ENCODE data around the gene NFIA.
"Not testable (repeated sequence)": the region's sequence is repeated elsewhere in the genome, so short reads cannot be mapped to it uniquely, and the experiment has no call there.

Gene NFIA

GRCh38 chr1:61061601-61062000 is 20.8 kb upstream of the NFIA start:
- DNase-seq = not testable (repeated sequence)

DNA sequence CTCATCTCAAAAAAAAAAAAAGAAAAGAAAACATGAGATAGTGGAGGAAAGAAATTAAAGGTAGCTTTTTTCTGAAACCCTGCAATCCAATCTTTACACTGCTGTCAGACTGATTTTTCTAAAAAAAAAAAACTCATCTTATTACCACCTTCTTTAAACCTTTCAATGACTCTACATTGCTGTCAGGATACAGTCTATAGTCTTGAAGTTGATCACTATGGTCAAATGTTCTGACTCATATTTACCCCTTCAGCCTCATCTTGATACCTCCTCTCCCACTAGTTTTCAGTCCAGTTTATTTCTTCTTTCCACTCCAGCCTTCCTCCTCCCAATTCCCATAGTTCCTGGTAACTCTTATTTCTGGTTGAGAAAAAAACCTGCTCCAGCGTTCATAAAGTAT is 17.7 kb upstream of the NFIA start:
- no peak for DNase-seq

DNA sequence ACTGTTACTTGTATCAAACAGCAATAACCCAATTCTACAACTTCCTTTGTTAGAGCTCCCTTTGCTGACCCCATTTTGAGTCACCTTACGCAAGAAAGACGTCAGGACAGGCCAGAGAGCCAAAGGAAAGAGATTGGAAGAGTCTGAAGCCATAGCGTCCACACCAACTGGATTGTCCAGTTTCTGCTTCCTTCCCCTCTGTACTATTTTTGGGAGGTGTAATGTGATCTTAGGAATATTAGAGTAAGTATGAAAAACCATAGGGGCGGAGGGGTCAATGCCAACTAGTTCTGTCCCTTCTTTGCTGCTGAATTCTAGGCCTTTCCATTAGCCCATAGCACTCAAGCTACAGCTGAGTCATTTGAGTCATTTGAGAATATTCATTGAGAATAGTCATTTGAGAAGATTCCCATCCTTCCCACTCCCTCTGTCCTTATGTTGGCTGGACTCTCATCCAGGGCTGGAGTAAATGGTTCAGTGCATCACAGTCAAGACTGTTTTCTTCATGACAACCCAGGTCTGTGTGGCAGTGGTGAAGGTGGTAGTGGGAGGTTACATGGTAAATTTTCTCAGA is 14.8 kb upstream of the NFIA start:
- DNase-seq = no peak

DNA sequence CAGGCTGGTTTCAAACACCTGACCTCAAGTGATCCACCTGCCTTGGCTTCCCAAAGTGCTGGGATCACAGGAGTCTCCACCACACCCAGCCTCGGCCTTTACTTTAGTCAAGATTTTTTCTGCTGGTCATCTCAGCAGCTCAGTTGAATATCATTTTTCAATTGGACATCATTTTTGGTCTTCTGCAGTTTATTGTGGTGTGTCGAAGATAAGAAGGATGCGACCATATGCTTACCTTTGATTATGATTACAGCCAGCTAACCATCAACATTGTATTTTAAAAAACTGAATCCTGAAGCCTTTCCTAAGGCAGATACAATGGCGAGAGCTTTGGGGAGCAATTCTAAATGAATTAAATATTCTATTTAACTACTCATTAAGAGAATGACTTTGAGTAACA is 12.3 kb upstream of the NFIA start:
- no peak for DNase-seq

- no peak for DNase-seq
Measured at GRCh38 chr1:61071205-61072130, 10.9 kb upstream of the NFIA start.

DNA sequence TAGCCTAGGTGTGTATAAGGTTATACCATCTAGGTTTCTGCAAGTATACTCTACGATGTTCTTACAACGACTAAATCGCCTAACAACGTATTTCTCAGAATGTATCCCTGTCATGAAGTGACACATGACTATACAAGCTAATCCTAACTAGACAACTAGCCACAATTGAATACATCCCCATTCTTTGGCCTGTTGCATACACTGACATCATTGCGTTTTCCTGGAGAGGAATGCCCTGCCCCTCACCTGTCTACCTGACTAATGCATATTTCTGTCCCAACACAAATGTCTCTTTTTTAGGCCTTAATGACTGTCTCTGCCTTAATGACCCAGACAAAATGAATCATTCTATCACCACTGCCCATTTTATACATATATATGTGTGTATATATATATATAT is 8.5 kb upstream of the NFIA start:
- DNase-seq = no peak

DNA sequence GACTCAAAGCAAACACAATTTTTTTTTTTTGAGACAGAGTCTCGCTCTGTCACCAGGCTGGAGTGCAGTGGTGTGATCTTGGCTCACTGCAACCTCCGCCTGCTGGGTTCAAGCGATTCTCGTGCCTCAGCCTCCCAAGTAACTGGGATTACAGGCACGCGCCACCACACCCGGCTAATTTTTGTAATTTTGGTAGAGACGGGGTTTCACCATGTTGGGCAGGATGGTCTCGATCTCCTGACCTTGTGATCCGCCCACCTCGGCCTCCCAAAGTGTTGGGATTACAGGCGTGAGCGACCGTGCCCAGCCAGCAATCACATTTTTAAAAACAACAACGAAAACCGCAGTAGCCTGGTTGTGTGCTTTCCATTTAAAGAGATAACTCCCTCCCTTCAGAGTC is 6.5 kb upstream of the NFIA start:
- DNase-seq = not testable (repeated sequence)

DNA sequence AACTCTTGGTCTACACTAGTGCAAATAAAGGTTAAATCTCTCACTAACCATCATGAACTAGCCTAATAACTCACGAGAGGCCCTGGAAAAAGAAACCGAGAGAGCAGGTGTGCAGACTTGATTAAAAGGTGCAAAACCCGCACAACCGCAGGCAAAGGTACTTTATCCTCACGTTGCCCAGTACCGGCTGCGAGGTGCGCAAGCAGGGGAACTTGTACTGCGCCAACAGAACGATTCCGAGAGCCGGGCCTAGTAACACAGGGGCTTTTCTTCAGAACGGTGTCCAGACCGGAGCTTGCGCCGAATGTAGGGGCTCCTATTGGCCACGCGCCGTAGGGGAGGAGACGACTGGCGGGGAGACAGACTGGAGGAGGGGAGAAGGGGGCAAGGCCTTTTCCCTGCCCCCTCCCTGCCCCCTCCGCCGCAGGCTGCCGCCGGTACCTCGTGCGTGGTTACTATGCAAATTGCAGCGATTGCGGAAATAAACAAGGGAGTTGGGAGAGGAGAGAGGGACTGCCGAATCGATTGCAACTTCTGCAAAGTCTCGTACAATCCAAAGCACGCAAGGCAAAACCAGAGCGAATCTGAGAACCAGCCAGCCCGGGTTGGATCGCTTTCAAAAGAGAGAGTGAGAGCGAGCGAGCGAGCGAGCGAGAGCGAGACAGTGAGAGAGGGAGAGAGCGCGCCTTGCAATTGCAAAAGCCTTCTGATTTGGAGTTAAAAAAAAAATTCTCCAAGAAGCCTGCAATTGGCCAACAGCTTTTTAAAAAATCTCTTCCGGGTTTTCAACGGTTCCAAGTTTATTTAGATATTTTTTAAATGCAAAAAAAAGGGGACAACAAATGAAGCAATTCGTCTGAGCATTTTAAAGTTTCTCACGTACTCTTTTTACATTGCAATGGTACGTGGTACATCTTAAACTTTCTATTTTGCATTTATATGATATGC is 5.4 kb upstream of the NFIA start:
- peak; percentile 67 for DNase-seq

DNA sequence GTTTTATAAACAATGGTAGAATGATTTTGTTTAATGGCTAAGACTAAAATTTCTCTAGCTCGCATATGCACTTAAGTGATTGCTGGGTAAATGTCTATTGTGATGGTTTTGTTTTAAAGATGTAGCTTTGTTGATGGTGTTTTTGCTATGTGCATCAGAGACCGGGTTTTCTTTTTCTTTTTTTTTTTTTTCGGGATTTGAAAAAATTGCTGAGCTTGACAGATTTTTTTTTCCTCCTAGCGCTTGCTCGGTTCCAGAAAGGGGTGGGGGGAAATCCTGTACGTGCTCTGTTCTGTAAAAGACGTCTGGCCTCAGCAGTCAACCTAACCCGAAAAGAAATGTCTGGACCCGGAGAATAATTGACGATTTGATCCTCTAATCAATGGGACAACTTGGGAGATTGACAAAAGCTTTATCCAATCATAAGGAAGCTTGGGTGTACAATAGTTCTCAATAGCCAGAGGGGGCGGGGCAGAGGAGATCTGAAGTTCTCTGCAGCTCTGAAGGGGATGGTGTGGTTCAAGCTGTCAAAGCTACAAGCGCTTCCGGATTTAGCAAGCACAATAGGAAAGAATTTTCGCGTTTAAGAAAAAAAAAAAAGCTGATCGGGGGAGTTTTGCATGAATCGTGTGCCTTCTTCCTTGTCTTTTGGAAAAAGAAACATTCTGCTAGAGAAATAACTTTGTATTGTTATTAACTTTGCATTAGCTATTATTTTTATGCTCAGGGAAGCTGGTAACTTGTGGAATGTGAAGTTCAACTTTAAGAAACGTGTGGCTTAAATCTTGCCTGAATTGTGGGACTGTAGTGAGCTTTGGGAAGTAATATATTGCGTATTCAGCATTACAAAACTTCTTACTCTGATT is 4.5 kb upstream of the NFIA start:
- DNase-seq = no peak

DNA sequence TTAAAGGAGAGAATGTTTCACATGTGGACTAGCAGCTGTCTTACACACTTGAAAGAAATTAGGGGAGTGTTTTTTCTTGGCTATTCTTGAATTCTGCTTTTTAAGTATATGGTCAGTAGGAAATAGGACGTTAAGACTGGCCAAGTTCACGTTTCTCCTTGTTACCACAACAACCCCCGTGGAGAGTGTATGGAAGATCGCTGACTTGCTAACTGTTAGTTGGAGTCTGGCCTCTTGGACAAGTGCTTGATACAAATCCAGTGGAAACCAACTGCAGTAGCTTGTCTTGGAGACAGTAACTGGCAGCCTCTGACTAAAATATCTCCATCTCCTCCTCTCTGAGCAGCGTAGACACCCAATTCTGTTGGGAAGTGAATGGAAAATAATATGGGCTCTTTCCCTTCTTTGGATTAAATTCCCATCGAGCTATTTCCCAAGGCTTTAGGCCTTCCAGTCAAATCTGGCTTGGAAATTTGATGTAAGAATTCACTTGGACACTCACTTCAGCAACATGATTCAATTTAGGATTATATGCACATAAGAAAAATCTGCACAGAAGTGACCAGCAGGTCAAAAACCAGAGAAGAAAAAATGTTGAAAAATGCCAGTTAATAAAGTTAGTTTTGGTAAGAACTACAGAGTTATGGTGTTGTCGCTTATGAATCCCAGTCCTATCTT is 3.6 kb upstream of the NFIA start:
- DNase-seq = no peak

- no peak for DNase-seq
Measured at GRCh38 chr1:61079296-61079897, 3.0 kb upstream of the NFIA start.

DNA sequence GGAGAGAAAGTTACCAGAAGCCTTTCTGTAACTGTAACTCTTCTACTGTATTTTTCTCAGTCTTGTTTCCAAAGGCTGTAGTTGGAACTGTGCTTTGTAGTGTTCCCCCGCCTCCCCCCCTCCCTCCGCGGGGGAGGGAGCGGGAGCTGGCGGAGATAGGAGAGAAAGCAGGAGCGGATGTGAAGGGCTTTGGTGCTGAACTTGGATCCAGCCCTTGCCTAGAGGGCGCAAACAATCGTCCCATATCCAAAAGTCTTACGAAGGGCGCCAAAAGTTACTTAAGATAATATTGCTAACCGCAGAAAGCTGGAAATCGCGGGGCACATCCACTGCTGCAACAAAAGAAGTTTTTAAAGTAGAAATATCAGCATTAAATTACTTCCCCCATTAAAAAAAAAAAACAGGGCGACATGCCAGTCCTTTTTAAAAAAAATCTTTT is 2.4 kb upstream of the NFIA start:
- no peak for DNase-seq

GRCh38 chr1:61080413-61081143 is 1.8 kb upstream of the NFIA start:
- DNase-seq = no peak

GRCh38 chr1:61081144-61081685 is 1.1 kb upstream of the NFIA start:
- DNase-seq = no peak

- DNase-seq = peak; percentile 23
Measured at GRCh38 chr1:61081686-61082310, 563 bp upstream of the NFIA start.

- DNase-seq = peak; percentile 22
Measured at GRCh38 chr1:61083013-61083806, 849 bp downstream of the NFIA start.

DNA sequence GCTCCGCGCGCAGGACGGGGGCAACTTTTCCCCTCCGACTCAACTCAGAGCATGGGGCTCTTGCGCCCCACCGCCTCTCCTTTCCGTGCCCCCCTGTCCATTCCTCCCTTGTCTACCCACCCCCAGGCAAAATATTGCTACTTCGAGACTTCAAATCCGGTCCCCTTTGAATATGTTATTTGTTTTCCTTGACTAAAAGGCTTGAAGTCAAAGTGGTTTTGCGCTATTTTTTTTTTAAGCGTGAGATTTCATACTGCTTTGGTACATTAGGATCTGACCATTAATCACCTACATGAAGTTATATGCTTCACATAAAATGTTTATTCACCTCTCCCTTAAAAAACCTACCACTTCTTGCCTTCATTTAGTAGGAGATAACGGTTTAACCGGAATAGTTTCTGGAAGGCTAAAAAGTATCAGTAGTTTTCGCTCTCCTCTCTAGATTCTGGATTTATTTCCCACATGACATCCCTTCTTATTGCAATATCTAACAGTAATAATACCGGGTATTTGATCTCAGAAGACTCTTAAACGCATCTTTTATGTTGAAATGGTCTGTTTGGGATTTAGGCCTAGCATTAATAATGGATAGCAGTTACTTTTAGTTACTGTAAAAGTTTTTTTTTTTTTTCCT is 1.6 kb downstream of the NFIA start:
- DNase-seq = no peak

GRCh38 chr1:61084491-61085031 is 2.2 kb downstream of the NFIA start:
- DNase-seq = no peak

Data from activated gamma-delta T cell (primary cell).